Measurements from ENCODE around the gene FKBP4.

Gene FKBP4

GRCh38 chr12:2783936-2784600, 10.7 kb upstream of the FKBP4 start:
- peak; percentile 21 for DNase-seq (ENCODE audit: low read depth)

GRCh38 chr12:2785017-2785416, 9.8 kb upstream of the FKBP4 start:
- no peak for DNase-seq (ENCODE audit: low read depth)

DNA sequence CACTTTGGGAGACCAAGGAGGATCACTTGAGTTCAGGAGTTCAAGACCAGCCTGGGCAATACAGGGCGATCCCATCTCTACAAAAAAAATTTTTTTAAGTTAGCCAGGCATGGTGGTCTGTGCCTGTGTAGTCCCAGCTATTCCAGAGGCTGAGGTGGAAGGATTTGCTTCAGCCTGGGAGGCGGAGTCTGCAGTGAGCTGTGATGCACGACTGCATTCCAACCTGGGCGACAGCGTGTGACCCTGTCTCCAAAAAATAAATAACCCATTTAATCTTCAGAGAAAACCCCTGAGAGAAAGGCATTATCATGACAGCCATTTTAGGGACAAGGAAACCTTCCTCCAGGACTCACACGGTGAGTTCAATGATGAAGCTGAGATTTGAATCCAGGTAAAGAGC, 3.7 kb upstream of the FKBP4 start:
- DNase-seq (ENCODE audit: low read depth) = no peak

- no peak for DNase-seq (ENCODE audit: low read depth)
Measured at GRCh38 chr12:2792671-2793500, 1.9 kb upstream of the FKBP4 start.

DNA sequence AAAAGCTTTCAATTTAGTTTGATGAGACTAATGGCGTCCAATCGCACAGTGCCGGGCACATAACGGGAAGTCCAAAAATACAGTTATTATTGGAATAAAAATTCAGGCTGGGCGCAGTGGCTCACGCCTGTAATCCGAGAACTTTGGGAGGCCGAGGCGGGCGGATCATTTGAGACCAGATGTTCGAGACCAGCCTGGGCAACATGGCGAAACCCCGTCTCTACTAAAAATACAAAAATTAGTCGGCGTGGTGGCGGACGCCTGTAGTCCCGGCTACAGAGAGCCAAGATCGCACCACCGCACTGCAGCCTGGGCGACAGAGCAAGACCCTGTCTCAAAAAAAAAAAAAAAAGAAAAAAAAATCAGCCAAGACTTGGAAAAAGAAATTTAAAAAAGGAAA, 1.2 kb upstream of the FKBP4 start:
- DNase-seq (ENCODE audit: low read depth) = no peak

DNA sequence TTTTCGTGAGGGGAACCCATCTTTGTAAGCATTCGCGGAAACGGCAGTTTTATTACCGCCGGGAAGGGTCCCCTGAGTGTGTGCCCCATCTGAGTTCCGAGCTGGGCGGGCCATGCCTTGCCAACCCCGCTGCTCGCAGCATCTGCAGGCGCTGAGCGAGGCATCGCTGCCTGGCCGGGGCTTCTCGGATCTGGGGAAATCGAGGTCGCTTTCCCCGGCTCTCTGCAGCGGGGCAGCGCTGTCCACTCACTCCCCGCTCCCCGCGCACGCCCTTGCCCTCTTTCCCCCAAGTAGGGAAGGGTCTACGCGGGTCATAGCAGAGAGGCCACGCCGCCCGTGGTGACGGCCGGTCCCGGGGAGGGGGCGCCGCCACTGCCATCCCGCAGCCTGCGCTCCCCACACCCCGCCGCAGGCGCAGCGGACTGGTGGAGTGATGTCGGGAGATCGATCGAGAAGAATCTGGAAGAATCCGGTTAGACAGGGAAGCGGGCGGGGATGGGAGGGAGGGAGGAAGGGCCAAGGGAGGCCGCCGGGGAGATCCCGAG, 507 bp upstream of the FKBP4 start:
- no peak for DNase-seq (ENCODE audit: low read depth)

DNA sequence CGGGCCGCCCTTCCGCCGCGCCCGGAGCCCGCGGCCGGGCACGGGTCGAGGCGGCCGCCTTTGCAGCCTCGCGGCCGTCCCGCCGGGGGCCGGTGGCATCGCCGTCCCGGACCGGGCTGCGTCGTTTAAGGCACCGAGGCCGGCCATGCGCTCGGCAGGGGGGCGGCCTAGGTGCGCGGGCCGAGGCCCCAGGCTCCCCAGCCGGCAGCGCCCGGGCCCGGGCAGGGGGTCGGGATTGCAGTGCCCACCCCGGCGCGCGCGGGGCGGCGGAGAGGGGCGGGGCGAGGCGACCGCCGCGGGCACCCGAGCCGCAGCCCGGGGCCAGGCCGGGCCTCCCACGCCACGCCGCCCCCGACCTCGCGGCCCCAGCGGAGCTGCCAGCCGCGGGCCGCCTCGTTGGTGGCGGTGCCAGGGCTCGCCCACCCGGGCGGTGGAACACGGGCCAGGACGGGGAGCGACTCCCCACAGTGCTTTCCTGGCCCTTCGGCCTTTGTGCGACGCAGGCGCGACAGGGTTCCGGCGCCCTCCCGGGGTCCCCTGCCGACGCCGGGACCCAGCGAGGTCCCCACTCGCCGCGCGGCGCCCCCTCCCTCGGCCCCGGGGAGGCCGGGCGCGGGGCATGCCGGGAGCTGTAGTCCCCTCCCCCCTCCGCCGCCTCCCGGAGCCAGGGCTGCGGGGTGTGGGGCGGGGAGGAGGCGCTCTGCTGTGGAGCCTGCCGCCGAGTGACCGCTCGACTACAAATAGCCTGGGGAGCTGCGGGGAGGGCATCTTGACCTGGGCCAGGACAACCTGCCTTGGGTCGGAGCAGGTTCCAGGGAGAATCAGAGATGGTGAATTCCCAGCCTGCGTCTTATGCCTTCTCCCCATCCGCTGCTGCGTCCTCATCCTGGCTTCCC, 769 bp downstream of the FKBP4 start:
- DNase-seq (ENCODE audit: low read depth) = peak; percentile 54

DNA sequence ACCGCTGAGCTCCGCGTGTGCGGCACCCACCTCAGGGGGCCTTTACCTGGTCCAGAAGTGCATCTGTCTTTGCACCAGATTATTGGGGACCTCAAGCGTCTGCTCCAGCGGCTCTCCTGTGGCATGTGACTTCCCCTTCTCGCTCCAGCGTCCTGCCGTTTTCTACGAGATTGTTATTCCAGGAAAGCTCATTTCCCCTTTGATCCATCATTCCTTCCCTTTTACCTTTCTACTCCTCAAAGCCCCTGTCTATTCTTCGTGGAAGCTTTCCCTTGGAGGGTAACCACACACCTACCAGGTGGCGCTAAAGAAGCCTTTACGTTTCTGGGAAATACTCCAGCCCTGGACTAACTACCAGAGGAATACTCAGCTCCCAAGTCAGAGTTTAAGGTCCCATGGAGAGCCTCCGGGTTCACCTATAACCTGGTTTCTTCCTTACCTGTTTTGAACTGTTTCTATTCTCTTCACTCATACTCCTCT, 1.5 kb downstream of the FKBP4 start:
- DNase-seq (ENCODE audit: low read depth) = no peak

DNA sequence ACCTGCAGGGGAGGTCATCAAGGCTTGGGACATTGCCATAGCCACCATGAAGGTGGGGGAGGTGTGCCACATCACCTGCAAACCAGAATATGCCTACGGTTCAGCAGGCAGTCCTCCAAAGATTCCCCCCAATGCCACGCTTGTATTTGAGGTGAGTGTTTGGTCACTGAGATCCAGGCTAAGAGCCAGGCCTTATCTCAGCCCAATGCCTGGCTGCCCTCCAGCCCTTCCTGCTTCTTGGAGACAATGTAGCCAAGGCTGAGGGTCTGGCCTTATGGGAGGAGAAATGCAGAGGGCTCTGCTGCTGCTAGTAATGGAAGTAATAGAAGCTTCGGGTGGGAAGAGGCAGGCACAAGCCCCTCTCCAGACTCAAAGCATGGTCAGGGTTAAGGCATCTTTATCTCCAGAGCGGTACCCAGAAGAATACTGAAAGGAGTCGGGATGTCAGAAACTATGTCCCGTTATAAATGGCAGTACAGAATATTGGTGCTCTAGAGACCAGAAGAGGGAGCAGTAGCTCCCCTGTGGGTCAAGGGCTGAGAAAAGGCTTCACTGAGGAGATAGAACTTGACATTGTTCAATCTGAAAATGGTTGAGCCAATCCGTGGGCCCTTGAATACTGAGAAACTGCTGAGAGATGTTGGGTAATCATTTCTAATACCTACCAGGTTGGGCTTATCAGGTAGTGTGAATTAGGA, 3.1 kb downstream of the FKBP4 start:
- DNase-seq (ENCODE audit: low read depth) = no peak

- no peak for DNase-seq (ENCODE audit: low read depth)
Measured at GRCh38 chr12:2800046-2800570, 5.3 kb downstream of the FKBP4 start.

DNA sequence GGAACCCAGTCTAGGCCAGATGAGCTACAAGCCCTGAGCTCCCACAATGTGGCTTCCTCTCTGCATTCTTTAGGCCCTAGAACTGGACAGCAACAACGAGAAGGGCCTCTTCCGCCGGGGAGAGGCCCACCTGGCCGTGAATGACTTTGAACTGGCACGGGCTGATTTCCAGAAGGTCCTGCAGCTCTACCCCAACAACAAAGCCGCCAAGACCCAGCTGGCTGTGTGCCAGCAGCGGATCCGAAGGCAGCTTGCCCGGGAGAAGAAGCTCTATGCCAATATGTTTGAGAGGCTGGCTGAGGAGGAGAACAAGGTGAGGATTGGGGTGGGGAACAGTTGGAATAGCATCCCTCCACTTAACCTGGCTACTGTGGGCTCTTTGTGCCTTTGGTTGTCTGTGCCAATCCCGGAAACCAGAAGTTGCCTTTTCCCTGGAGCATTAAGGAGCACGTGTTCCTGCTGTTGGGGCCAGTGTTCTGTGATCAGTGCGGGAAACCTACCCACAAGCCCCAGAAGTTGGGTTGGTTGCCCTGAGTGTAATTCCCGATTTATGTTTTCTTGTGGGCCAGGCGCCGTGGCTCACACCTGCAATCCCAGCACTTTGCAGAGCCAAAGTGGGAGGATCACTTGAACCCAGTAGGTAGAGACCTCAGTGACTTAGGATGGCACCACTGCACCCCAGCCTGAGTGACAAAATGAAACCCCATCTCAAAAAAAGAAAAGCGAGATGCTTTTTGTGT, 6.4 kb downstream of the FKBP4 start:
- no peak for DNase-seq (ENCODE audit: low read depth)

DNA sequence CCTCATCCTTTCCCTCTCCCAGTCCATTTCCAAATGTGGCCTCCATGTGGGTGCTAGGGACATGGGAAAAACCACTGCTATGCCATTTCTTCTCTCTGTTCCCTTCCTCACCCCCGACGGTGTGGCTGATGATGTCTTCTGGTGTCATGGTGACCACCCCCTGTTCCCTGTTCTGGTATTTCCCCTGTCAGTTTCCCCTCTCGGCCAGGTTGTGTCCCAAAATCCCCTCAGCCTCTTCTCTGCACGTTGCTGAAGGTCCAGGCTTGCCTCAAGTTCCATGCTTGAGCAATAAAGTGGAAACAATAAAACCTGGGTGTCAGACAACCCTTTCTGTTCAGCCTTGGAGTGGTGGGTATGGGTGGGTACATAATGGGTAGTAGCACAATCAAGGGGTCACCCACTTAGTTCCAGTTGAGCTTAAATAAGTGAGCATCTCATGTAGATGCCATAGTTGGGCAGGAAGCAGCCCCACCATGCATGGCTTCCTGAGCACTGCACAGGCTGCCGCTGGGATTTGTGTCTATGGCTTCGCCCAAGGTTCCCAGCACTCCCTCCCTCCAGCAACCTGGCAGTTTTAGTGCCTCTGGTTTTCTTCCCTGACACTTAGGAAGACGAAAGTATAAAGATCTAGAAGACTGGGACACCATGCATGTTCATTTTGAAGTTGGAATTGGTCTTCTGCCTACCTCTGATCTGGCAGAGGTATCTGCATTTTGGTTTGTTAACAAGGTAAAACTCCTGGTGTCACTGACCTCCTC, 9.0 kb downstream of the FKBP4 start:
- no peak for DNase-seq (ENCODE audit: low read depth)

DNA sequence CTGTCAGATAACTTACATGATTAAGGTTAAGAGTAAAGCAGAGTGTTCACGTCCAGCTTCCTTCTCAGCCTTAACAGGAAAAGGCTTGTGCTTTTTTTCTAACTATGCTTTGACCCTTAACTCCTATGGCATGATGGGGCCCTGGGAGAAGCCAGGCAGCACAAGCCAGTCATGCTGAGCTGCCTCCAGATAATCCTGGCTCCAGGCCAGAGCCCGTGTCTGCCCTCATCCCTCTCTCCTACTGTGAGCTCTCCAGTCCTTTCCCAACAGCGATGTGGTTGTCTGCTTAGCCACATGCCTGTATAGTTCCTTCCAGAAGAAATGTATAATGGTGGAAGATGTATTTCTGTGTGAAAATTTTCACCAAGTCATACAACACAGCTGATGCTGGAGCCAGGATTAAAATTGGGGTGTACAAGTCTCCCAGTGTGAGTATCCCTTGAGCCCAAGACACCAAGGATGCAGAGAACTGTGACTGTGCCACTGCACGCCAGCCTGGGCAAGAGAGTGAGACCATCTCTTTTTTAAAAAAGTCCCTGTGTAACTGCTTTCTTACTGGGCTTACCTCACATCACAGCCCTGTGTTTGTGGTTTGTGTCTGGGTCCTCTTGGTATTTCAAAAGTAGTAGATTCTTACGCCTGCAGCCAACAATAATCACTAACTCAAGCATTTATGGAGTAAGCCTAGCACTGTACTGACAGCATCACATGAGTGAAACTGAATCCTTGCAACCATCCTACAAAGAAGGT, 9.8 kb downstream of the FKBP4 start:
- no peak for DNase-seq (ENCODE audit: low read depth)

GRCh38 chr12:2805143-2805520, 10.4 kb downstream of the FKBP4 start:
- no peak for DNase-seq (ENCODE audit: low read depth)

- DNase-seq (ENCODE audit: low read depth) = no peak
Measured at GRCh38 chr12:2806700-2807099, 11.9 kb downstream of the FKBP4 start.

DNA sequence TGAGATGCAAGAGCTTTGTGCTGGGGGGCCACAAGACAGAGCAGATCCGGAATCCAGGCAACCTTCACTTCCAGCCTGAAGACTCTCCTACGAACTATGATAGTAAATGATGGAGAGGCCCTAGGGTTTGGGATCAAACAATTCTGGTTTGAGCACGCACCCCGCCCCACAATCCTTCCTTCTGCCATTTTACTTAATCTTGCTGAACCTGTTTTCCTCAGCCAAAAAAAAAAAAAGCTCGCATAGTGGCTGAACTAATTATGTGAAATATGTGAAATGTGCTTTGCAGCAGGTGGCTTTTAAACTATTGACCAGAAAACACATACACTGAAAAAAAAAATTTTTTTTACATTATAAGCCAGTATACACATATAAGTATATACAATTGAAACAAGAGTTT, 17.0 kb downstream of the FKBP4 start:
- no peak for DNase-seq (ENCODE audit: low read depth)

DNA sequence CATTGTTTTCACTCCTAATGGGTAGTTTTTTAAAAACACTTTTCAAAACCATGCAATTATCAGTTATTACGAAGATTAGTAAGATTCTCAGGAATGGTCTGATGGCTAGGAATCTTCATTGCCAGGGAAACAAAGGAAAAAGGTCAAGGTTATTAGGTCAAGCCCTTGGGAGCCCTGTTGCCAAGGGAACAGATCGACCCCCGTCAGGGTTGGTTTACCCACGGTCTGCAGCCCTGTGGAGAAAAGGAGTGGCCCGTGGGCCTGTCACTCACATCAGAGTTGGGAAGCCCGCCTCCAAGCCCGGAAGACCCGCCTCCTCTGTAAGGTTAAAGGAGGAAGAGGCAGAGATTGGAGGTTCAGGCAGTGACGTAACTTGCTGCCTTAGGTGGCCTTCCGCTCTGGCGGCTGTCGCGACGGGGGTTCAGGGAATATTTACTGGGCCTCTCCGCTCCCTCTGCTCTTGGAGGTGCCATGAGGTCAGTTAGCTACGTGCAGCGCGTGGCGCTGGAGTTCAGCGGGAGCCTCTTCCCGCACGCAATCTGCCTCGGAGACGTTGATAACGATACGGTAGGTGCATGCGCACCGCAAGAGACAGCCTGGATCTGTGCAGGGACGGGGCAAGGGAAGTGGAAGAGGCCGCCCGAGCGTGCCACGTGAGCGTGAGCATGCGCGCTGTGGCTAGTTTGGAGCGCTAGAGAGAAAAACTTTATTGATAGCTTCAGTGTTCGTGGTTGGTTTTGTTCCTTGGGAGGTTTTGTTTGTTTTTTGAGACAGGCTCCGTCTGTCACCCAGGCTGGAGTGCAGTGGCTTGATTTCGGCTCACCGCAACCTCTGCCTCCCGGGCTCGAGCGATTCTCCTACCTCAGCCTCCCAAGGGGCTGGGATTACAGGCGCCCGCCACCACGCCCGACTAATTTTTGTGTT, 17.8 kb downstream of the FKBP4 start, which contains the start of gene ITFG2:
TSS of gene ITFG2 (plus strand) at position 379 of the 924 bp plus-strand sequence. CDS start at position 472, 93 bp downstream.
- peak; percentile 92 for DNase-seq (ENCODE audit: low read depth)

Measured in stimulated activated CD8-positive, alpha-beta memory T cell treated with anti-CD3 and anti-CD28 coated beads, Interleukin-12 subunit alpha, Interleukin-12 subunit beta, amount 100 ng/mL, for 1 hour (primary cell).